HepG2 (cell line): ENCODE measurements around the gene DNAJC12. TPM values are rescaled to one million over a fixed set of nuclear protein-coding genes. Genes with fewer than 3 reads are reported as not detected.
A peak's percentile ranks its signal among the peaks of the same experiment; 100 is the strongest.

Experiments used
- FOXK1 ChIP-seq: sonication (generic); formaldehyde crosslinking; IDR thresholded peaks from 2 replicates; pipeline ENCODE4 v1.4.0; 2020; ENCODE audit warnings: low read depth, missing genetic modification reagents, borderline replicate concordance
- GABPB1 ChIP-seq: IDR thresholded peaks from 2 replicates; pipeline ENCODE4 v1.6.1; 2016; ENCODE audit warnings: mild to moderate bottlenecking, missing genetic modification reagents, moderate library complexity, missing compliant biosample characterization
- MIER2 ChIP-seq: IDR thresholded peaks from 2 replicates; pipeline ENCODE4 v1.6.1; 2016; ENCODE audit warnings: missing biosample characterization, missing genetic modification reagents
- NCOR1 ChIP-seq: fragments of 200-600 bp; sonication (generic); IDR thresholded peaks from 2 replicates; pipeline ENCODE4 v1.7.0; 2017; ENCODE audit warnings: antibody characterized with exemption, low read length, borderline replicate concordance
- NFE2 ChIP-seq: sonication (generic); formaldehyde crosslinking; IDR thresholded peaks from 2 replicates; pipeline ENCODE4 v1.4.0; 2020; ENCODE audit warnings: missing genetic modification reagents
- POLR2A ChIP-seq, 2 experiments: IDR thresholded peaks; 2 replicates each; pipeline ENCODE4 v1.6.1; 2011; ENCODE audit warnings: low read depth in 2 of 2, low read length in 2 of 2, mild to moderate bottlenecking in 1 of 2, moderate library complexity in 1 of 2; ENCODE audit not compliant: insufficient read depth in 1 of 2
- SRY ChIP-seq: sonication (generic); formaldehyde crosslinking; IDR thresholded peaks from 2 replicates; pipeline ENCODE4 v1.8.0; 2022; ENCODE audit warnings: mild to moderate bottlenecking, missing genetic modification reagents
- THAP11 ChIP-seq: IDR thresholded peaks from 2 replicates; pipeline ENCODE4 v1.6.1; 2016; ENCODE audit warnings: missing biosample characterization, missing genetic modification reagents
- WIZ ChIP-seq: sonication (generic); formaldehyde crosslinking; IDR thresholded peaks from 2 replicates; pipeline ENCODE4 v1.5.1; 2020; ENCODE audit warnings: mild to moderate bottlenecking, missing genetic modification reagents
- YEATS2 ChIP-seq: sonication (generic); formaldehyde crosslinking; IDR thresholded peaks from 2 replicates; pipeline ENCODE4 v1.4.0; 2020; ENCODE audit warnings: missing genetic modification reagents, borderline replicate concordance
- ZBTB7B ChIP-seq: sonication (generic); formaldehyde crosslinking; IDR thresholded peaks from 2 replicates; pipeline ENCODE4 v1.4.0; 2020; ENCODE audit warnings: missing genetic modification reagents
- ZNF3 ChIP-seq: IDR thresholded peaks from 2 replicates; pipeline ENCODE4 v1.7.0; 2017; ENCODE audit warnings: inconsistent platforms
- ZNF317 ChIP-seq: sonication (generic); formaldehyde crosslinking; IDR thresholded peaks from 2 replicates; pipeline ENCODE4 v1.5.0; 2020; ENCODE audit warnings: mild to moderate bottlenecking, missing genetic modification reagents
- ZNF564 ChIP-seq: sonication (generic); formaldehyde crosslinking; IDR thresholded peaks from 2 replicates; pipeline ENCODE4 v1.8.1; 2023; ENCODE audit warnings: mild to moderate bottlenecking, missing genetic modification reagents
- ZNF629 ChIP-seq: sonication (generic); formaldehyde crosslinking; conservative IDR thresholded peaks from 2 replicates; pipeline ENCODE4 v1.5.0; 2020; ENCODE audit warnings: missing genetic modification reagents
- ZNF878 ChIP-seq: sonication (generic); formaldehyde crosslinking; IDR thresholded peaks from 2 replicates; pipeline ENCODE4 v1.8.1; 2023; ENCODE audit warnings: mild to moderate bottlenecking, missing genetic modification reagents, moderate library complexity
- polyA plus RNA-seq, 8 experiments: library from polyadenylated mRNA; depleted of rRNA in 3 of 8; stranded (reverse) in 7 of 8; unstranded in 1 of 8; fragments of >200 nt; fragmentation: Illumina TruSeq in 4 of 8; extraction: Trizol in 4 of 8; gene quantifications; 2 replicates each; pipeline versions ENCODE4 v1.2.1 to v1.2.3, GENCODE V29; 2011 to 2016; ENCODE audit warnings: low read depth in 4 of 8, missing spikeins in 1 of 8, mixed read lengths in 1 of 8; ENCODE audit not compliant: insufficient read depth in 1 of 8
- total RNA-seq, 5 experiments: library from RNA; depleted of rRNA; stranded (reverse); fragments of >200 nt; fragmentation: Illumina TruSeq; extraction: Trizol; gene quantifications; 2 replicates each; pipeline ENCODE4 v1.2.3, GENCODE V29; 2016; ENCODE audit warnings: low read depth in 1 of 5
- TF ChIP-seq, protein P1 (sequence below): sonication (generic); formaldehyde crosslinking; IDR thresholded peaks from 2 replicates; pipeline ENCODE4; 2020; ENCODE audit warnings: missing genetic modification reagents, mild to moderate bottlenecking, borderline replicate concordance
- TF ChIP-seq, protein P2 (sequence below): IDR thresholded peaks from 2 replicates; pipeline ENCODE4 v1.6.1; 2018; ENCODE audit warnings: missing genetic modification reagents
- TF ChIP-seq, protein P3 (sequence below): IDR thresholded peaks from 2 replicates; pipeline ENCODE4 v1.6.1; 2016; ENCODE audit warnings: low read depth, missing genetic modification reagents, missing compliant biosample characterization
- TF ChIP-seq, protein P4 (sequence below): sonication (generic); formaldehyde crosslinking; IDR thresholded peaks from 2 replicates; pipeline ENCODE4 v1.5.0; 2020; ENCODE audit warnings: mild to moderate bottlenecking, missing genetic modification reagents, moderate library complexity

Gene DNAJC12
- total and polyA plus RNA-seq, 2 of the 13 experiments (the other 11 are each of a cell fraction or from before 2014, with no cell fraction given), result 11.6 to 43.9 TPM

DNA sequence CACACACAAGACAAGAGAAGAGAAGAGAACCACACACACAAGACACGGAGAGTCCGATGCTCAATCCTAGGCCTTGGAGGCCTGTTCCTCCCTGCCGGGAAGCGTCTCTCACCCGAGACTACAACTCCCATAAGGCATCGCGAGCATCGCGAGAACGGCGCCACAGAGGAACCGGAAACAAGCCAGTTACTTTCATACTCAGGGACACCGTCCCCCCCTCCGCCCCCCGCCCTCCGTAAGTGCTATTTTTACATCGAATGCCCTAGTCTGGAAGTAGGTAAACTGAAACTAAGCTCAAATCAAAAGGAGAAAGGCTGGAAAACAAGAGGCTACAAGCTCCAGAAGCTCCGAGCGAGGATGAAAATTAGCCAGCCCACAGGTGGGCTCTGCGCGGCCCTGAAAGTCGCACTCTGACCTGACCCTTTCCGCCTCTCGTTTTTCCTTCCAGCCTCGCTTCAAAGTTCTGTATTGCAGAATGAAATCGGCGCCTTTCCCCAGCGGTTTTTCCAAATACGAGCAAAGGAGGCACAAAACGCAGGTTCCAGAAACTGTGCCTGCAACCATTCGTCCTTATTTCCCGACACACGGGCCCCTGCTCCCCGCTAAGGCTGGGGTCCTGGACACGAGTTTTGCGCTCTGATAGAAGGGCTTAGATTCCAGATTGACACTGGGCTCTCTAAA lies 11.5 kb upstream of the DNAJC12 start (continued):
- TF ChIP-seq, protein P1, sequence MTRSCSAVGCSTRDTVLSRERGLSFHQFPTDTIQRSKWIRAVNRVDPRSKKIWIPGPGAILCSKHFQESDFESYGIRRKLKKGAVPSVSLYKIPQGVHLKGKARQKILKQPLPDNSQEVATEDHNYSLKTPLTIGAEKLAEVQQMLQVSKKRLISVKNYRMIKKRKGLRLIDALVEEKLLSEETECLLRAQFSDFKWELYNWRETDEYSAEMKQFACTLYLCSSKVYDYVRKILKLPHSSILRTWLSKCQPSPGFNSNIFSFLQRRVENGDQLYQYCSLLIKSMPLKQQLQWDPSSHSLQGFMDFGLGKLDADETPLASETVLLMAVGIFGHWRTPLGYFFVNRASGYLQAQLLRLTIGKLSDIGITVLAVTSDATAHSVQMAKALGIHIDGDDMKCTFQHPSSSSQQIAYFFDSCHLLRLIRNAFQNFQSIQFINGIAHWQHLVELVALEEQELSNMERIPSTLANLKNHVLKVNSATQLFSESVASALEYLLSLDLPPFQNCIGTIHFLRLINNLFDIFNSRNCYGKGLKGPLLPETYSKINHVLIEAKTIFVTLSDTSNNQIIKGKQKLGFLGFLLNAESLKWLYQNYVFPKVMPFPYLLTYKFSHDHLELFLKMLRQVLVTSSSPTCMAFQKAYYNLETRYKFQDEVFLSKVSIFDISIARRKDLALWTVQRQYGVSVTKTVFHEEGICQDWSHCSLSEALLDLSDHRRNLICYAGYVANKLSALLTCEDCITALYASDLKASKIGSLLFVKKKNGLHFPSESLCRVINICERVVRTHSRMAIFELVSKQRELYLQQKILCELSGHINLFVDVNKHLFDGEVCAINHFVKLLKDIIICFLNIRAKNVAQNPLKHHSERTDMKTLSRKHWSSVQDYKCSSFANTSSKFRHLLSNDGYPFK (CRISPR knock-in tag), result peak; percentile 18; the same call in 1 of the 2 replicates
- TF ChIP-seq ZNF878 (CRISPR knock-in tag) (no peak), WIZ (CRISPR knock-in tag) (no peak), THAP11 (CRISPR knock-in tag) (peak; percentile 98), GABPB1 (CRISPR knock-in tag) (peak; percentile 95), ZNF629 (CRISPR knock-in tag) (no peak), NCOR1 (peak; percentile 21; the same call in 1 of the 2 replicates), ZNF317 (CRISPR knock-in tag) (no peak), SRY (CRISPR knock-in tag) (peak; percentile 27; the same call in 1 of the 2 replicates), POLR2A (IDR thresholded peaks at IDR 0.05; ENCODE audit: insufficient read depth in 1 of 2, low read depth in 2 of 2, low read length in 2 of 2) (peak; percentile 35 to 71), MIER2 (CRISPR knock-in tag) (0 out of 2 replicates have a peak, but pooled peaks have one; percentile 31), ZNF3 (CRISPR knock-in tag) (no peak), FOXK1 (CRISPR knock-in tag) (peak; percentile 83; the same call in 1 of the 2 replicates), NFE2 (no peak), ZNF564 (no peak), YEATS2 (CRISPR knock-in tag) (peak; percentile 89), ZBTB7B (CRISPR knock-in tag) (no peak)
- TF ChIP-seq, protein P2, sequence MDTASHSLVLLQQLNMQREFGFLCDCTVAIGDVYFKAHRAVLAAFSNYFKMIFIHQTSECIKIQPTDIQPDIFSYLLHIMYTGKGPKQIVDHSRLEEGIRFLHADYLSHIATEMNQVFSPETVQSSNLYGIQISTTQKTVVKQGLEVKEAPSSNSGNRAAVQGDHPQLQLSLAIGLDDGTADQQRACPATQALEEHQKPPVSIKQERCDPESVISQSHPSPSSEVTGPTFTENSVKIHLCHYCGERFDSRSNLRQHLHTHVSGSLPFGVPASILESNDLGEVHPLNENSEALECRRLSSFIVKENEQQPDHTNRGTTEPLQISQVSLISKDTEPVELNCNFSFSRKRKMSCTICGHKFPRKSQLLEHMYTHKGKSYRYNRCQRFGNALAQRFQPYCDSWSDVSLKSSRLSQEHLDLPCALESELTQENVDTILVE (CRISPR knock-in tag), result 0 out of 2 replicates have a peak, but pooled peaks have one; percentile 42
- TF ChIP-seq, protein P3, sequence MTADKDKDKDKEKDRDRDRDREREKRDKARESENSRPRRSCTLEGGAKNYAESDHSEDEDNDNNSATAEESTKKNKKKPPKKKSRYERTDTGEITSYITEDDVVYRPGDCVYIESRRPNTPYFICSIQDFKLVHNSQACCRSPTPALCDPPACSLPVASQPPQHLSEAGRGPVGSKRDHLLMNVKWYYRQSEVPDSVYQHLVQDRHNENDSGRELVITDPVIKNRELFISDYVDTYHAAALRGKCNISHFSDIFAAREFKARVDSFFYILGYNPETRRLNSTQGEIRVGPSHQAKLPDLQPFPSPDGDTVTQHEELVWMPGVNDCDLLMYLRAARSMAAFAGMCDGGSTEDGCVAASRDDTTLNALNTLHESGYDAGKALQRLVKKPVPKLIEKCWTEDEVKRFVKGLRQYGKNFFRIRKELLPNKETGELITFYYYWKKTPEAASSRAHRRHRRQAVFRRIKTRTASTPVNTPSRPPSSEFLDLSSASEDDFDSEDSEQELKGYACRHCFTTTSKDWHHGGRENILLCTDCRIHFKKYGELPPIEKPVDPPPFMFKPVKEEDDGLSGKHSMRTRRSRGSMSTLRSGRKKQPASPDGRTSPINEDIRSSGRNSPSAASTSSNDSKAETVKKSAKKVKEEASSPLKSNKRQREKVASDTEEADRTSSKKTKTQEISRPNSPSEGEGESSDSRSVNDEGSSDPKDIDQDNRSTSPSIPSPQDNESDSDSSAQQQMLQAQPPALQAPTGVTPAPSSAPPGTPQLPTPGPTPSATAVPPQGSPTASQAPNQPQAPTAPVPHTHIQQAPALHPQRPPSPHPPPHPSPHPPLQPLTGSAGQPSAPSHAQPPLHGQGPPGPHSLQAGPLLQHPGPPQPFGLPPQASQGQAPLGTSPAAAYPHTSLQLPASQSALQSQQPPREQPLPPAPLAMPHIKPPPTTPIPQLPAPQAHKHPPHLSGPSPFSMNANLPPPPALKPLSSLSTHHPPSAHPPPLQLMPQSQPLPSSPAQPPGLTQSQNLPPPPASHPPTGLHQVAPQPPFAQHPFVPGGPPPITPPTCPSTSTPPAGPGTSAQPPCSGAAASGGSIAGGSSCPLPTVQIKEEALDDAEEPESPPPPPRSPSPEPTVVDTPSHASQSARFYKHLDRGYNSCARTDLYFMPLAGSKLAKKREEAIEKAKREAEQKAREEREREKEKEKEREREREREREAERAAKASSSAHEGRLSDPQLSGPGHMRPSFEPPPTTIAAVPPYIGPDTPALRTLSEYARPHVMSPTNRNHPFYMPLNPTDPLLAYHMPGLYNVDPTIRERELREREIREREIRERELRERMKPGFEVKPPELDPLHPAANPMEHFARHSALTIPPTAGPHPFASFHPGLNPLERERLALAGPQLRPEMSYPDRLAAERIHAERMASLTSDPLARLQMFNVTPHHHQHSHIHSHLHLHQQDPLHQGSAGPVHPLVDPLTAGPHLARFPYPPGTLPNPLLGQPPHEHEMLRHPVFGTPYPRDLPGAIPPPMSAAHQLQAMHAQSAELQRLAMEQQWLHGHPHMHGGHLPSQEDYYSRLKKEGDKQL, result no peak
- TF ChIP-seq, protein P4, sequence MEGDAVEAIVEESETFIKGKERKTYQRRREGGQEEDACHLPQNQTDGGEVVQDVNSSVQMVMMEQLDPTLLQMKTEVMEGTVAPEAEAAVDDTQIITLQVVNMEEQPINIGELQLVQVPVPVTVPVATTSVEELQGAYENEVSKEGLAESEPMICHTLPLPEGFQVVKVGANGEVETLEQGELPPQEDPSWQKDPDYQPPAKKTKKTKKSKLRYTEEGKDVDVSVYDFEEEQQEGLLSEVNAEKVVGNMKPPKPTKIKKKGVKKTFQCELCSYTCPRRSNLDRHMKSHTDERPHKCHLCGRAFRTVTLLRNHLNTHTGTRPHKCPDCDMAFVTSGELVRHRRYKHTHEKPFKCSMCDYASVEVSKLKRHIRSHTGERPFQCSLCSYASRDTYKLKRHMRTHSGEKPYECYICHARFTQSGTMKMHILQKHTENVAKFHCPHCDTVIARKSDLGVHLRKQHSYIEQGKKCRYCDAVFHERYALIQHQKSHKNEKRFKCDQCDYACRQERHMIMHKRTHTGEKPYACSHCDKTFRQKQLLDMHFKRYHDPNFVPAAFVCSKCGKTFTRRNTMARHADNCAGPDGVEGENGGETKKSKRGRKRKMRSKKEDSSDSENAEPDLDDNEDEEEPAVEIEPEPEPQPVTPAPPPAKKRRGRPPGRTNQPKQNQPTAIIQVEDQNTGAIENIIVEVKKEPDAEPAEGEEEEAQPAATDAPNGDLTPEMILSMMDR (CRISPR knock-in tag), result no peak
